H9 (cell line): ENCODE measurements around the gene RALY. TPM values are rescaled to one million over a fixed set of nuclear protein-coding genes. Genes with fewer than 3 reads are reported as not detected.

Experiments
- DNase-seq: peaks from one replicate; pipeline ENCODE4 v3.0.0-alpha.2; 2017
- H2AFZ ChIP-seq: one replicate; pipeline ENCODE4 v1.6.1; 2013; ENCODE audit warnings: mild to moderate bottlenecking, low read length, control low read depth, moderate library complexity
- H2AK5ac ChIP-seq: 2 replicates; pipeline ENCODE4 v1.6.1; 2013; ENCODE audit warnings: low read length, control low read depth, mixed read lengths; ENCODE audit not compliant: insufficient read length
- H2BK120ac ChIP-seq: one replicate; pipeline ENCODE4 v1.6.1; 2013; ENCODE audit warnings: low read depth, mild to moderate bottlenecking, low read length, control low read depth, inconsistent platforms; ENCODE audit not compliant: poor library complexity, severe bottlenecking
- H2BK12ac ChIP-seq: 2 replicates; pipeline ENCODE4 v1.6.1; 2013; ENCODE audit warnings: low read length, control low read depth, mixed read lengths, low read depth; ENCODE audit not compliant: insufficient read length
- H2BK15ac ChIP-seq: 2 replicates; pipeline ENCODE4 v1.6.1; 2013; ENCODE audit warnings: low read depth, low read length, control low read depth
- H2BK20ac ChIP-seq: one replicate; pipeline ENCODE4 v1.6.1; 2013; ENCODE audit warnings: low read depth, mild to moderate bottlenecking, low read length, control low read depth, inconsistent platforms; ENCODE audit not compliant: poor library complexity, severe bottlenecking
- H2BK5ac ChIP-seq: 2 replicates; pipeline ENCODE4 v1.6.1; 2013; ENCODE audit warnings: low read length, control low read depth, mixed read lengths; ENCODE audit not compliant: insufficient read length
- H3K14ac ChIP-seq: 2 replicates; pipeline ENCODE4 v1.6.1; 2013; ENCODE audit warnings: low read length, control low read depth; ENCODE audit not compliant: insufficient read depth
- H3K18ac ChIP-seq: 2 replicates; pipeline ENCODE4 v1.6.1; 2013; ENCODE audit warnings: low read depth, mild to moderate bottlenecking, mixed read lengths, low read length, control low read depth; ENCODE audit not compliant: insufficient read length
- H3K23ac ChIP-seq: 2 replicates; pipeline ENCODE4 v1.6.1; 2013; ENCODE audit warnings: low read length, control low read depth, mixed read lengths, low read depth; ENCODE audit not compliant: insufficient read length
- H3K23me2 ChIP-seq: 2 replicates; pipeline ENCODE4 v1.6.1; 2013; ENCODE audit warnings: low read depth, mild to moderate bottlenecking, mixed read lengths, low read length, control low read depth; ENCODE audit not compliant: insufficient read length, poor library complexity, severe bottlenecking
- H3K27ac ChIP-seq: 2 replicates; pipeline ENCODE4 v1.5.1; 2013; ENCODE audit warnings: low read length, control low read depth, mixed read lengths, low read depth; ENCODE audit not compliant: insufficient read length
- H3K27me3 ChIP-seq: 2 replicates; pipeline ENCODE4 v1.6.1; 2013; ENCODE audit warnings: low read length, control low read depth, inconsistent platforms; ENCODE audit not compliant: insufficient read depth
- H3K4ac ChIP-seq: 2 replicates; pipeline ENCODE4 v1.6.1; 2013; ENCODE audit warnings: low read depth, mild to moderate bottlenecking, control low read depth, inconsistent platforms, low read length, moderate library complexity
- H3K4me1 ChIP-seq: 2 replicates; pipeline ENCODE4 v1.6.1; 2013; ENCODE audit warnings: low read length, control low read depth, inconsistent platforms; ENCODE audit not compliant: insufficient read depth
- H3K4me2 ChIP-seq: 2 replicates; pipeline ENCODE4 v1.6.1; 2013; ENCODE audit warnings: low read length, control low read depth, mixed read lengths; ENCODE audit not compliant: insufficient read length, insufficient read depth
- H3K56ac ChIP-seq: 2 replicates; pipeline ENCODE4 v1.6.1; 2013; ENCODE audit warnings: low read depth, mild to moderate bottlenecking, mixed read lengths, low read length, control low read depth; ENCODE audit not compliant: insufficient read length
- H3K79me1 ChIP-seq: 2 replicates; pipeline ENCODE4 v1.6.1; 2013; ENCODE audit warnings: low read depth, mild to moderate bottlenecking, moderate library complexity, low read length, control low read depth, inconsistent platforms; ENCODE audit not compliant: insufficient read depth, poor library complexity, severe bottlenecking
- H3K79me2 ChIP-seq: 2 replicates; pipeline ENCODE4 v1.6.1; 2013; ENCODE audit warnings: low read length, control low read depth, inconsistent platforms; ENCODE audit not compliant: insufficient read depth
- H3K9ac ChIP-seq: 2 replicates; pipeline ENCODE4 v1.6.1; 2013; ENCODE audit warnings: low read length, control low read depth, mixed read lengths; ENCODE audit not compliant: insufficient read length; ENCODE audit errors: extremely low read depth
- H3K9me3 ChIP-seq: one replicate; pipeline ENCODE4 v1.6.1; 2013; ENCODE audit warnings: low read depth, low read length, inconsistent platforms; ENCODE audit not compliant: control insufficient read depth
- H3T11ph ChIP-seq: one replicate; pipeline ENCODE4 v1.6.1; 2013; ENCODE audit warnings: mild to moderate bottlenecking, low read length, control low read depth, inconsistent platforms
- H4K20me1 ChIP-seq: one replicate; pipeline ENCODE4 v1.6.1; 2013; ENCODE audit not compliant: control insufficient read depth, insufficient read length, insufficient read depth
- H4K5ac ChIP-seq: 2 replicates; pipeline ENCODE4 v1.6.1; 2013; ENCODE audit warnings: low read depth, mild to moderate bottlenecking, mixed read lengths, low read length, control low read depth; ENCODE audit not compliant: insufficient read length
- H4K8ac ChIP-seq: replicated peaks from 2 replicates; pipeline ENCODE4 v1.6.1; 2013; ENCODE audit warnings: low read length, control low read depth, mixed read lengths, low read depth; ENCODE audit not compliant: insufficient read length
- H4K91ac ChIP-seq: 2 replicates; pipeline ENCODE4 v1.6.1; 2013; ENCODE audit warnings: low read depth, mild to moderate bottlenecking, moderate library complexity, mixed read lengths, low read length, control low read depth; ENCODE audit not compliant: insufficient read length
- H3K27ac Mint-ChIP-seq, 3 experiments: 2 replicates in 2 of 3; 3 replicates in 1 of 3; pipeline ENCODE4 v1.8.0; 2020 to 2021; ENCODE audit warnings: mixed read lengths in 3 of 3, mild to moderate bottlenecking in 1 of 3, moderate library complexity in 1 of 3
- H3K27me3 Mint-ChIP-seq: 2 replicates; pipeline ENCODE4 v1.8.0; 2021; ENCODE audit warnings: low read depth, mild to moderate bottlenecking, moderate library complexity, mixed read lengths
- H3K36me3 Mint-ChIP-seq, 3 experiments: 2 replicates in 2 of 3; 3 replicates in 1 of 3; pipeline ENCODE4 v1.8.0; 2020 to 2021; ENCODE audit warnings: low read depth in 3 of 3, mixed read lengths in 3 of 3; ENCODE audit not compliant: insufficient read depth in 1 of 3
- H3K4me1 Mint-ChIP-seq, 2 experiments: 2 replicates each; pipeline ENCODE4 v1.8.0; 2020; ENCODE audit warnings: mixed read lengths in 2 of 2
- H3K4me3 Mint-ChIP-seq, 2 experiments: 2 replicates in 1 of 2; 3 replicates in 1 of 2; pipeline ENCODE4 v1.8.0; 2020 to 2021; ENCODE audit warnings: mild to moderate bottlenecking in 2 of 2, mixed read lengths in 2 of 2, moderate library complexity in 1 of 2
- H3K9me3 Mint-ChIP-seq, 2 experiments: 2 replicates in 1 of 2; 3 replicates in 1 of 2; pipeline ENCODE4 v1.8.0; 2020; ENCODE audit warnings: mild to moderate bottlenecking in 2 of 2, mixed read lengths in 2 of 2, moderate library complexity in 1 of 2
- CTCF ChIP-seq: fragments of 200-600 bp; sonication (generic); conservative IDR thresholded peaks from 3 replicates; pipeline ENCODE4 v1.8.0; 2021; ENCODE audit warnings: antibody characterized with exemption, mild to moderate bottlenecking
- WGBS: extraction: QIAGEN DNeasy Blood & Tissue Kit; methylation state at CpG from one replicate; pipeline ENCODE4 v1.1.7; 2013; ENCODE audit warnings: missing lambda C conversion rate, low lambda C conversion rate, mixed read lengths; ENCODE audit not compliant: insufficient read length; ENCODE audit errors: extremely low coverage; 5-methylcytosine and 5-hydroxymethylcytosine counted together
- total RNA-seq: library from RNA; stranded (reverse); gene quantifications from 2 replicates; pipeline ENCODE4 v1.2.1, GENCODE V29; 2021

RALY gene
- total RNA-seq, 1 experiment from 2014 or later = 199 TPM

- Histone ChIP-seq H4K91ac (no peak overlapping the region), H3K56ac (no peak overlapping the region), H3K23me2 (no peaks in the 10 kb centered on the region), H4K5ac (no peak overlapping the region), H3K4ac (no peak overlapping the region), H2BK20ac (no peak overlapping the region), H3K9me3 (no peaks in the 10 kb centered on the region), H3K9ac (no peak overlapping the region), H3K23ac (no peak overlapping the region), H3K18ac (no peak overlapping the region), H3K27me3 (no peaks in the 10 kb centered on the region), H2BK15ac (no peak overlapping the region), H2BK120ac (no peak overlapping the region), H2AFZ (no peak overlapping the region), H2BK5ac (no peak overlapping the region), H4K8ac (no peak overlapping the region), H3K79me1 (no peaks in the 10 kb centered on the region), H3K79me2 (no peaks in the 10 kb centered on the region), H3K14ac (no peak overlapping the region), H4K20me1 (no peaks in the 10 kb centered on the region), H3T11ph (no peak overlapping the region), H3K27ac (no peak overlapping the region), H3K4me2 (no peak overlapping the region), H2BK12ac (no peak overlapping the region), H2AK5ac (no peak overlapping the region), H3K4me1 (no peaks in the 10 kb centered on the region)
- H3K27ac Mint-ChIP-seq = no peak overlapping the region
- no peak for DNase-seq
- no CpG with 5 or more reads among the region's 2 CpGs for WGBS
- H3K9me3 Mint-ChIP-seq = no peaks in the 10 kb centered on the region
- H3K36me3 Mint-ChIP-seq = peaks cover 62 to 97% (median 91%) of the 10 kb centered on the region in 3 experiments
- no peaks in the 10 kb centered on the region for H3K27me3 Mint-ChIP-seq
- no peak overlapping the region for H3K4me3 Mint-ChIP-seq
- no peak for TF ChIP-seq CTCF
- no peaks in the 10 kb centered on the region for H3K4me1 Mint-ChIP-seq
Measured at GRCh38 chr20:34093895-34094294, 100.2 kb downstream of the RALY start.
